ENCODE data around the gene COL4A1.

Gene COL4A1

DNA sequence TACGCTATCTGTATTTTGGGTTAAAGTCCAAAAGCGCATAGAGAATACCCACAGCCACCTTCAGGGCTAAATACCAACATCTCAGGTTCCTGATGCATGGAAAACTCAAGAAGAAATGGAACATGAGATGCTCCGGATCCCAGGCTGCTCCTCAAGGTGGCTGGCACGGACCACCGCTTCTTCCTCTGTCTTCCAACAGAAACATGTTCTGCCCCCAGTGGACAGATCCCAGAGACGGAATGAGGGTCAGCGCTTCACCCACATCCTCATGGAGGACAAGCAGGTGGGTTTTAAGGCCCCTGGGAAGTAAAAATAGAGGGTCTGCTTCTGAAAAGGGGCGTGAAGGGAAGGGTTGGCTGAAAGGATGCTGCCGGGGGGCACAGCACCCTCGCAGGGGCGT is 17.3 kb downstream of the COL4A1 start:
- TF ChIP-seq CREB1 (IDR thresholded peaks at IDR 0.05; ENCODE audit: low read depth) (no peak), RAD21 (IDR thresholded peaks at IDR 0.05; ENCODE audit: low read depth) (no peak), CEBPB (IDR thresholded peaks at IDR 0.05) (no peak), EGR1 (IDR thresholded peaks at IDR 0.05) (no peak), EP300 (IDR thresholded peaks at IDR 0.05; ENCODE audit: borderline replicate concordance) (no peak), YY1 (IDR thresholded peaks at IDR 0.05; ENCODE audit: low read depth) (no peak), FOXM1 (IDR thresholded peaks at IDR 0.05; ENCODE audit: borderline replicate concordance, low read depth) (no peak), TAF1 (IDR thresholded peaks at IDR 0.05; ENCODE audit: low read depth) (no peak), TCF12 (IDR thresholded peaks at IDR 0.05; ENCODE audit: low read depth) (no peak), TEAD4 (IDR thresholded peaks at IDR 0.05) (no peak), ZBTB7A (IDR thresholded peaks at IDR 0.05; ENCODE audit: low read depth) (no peak), NFIC (IDR thresholded peaks at IDR 0.05) (no peak)
- TF ChIP-seq, protein P1, sequence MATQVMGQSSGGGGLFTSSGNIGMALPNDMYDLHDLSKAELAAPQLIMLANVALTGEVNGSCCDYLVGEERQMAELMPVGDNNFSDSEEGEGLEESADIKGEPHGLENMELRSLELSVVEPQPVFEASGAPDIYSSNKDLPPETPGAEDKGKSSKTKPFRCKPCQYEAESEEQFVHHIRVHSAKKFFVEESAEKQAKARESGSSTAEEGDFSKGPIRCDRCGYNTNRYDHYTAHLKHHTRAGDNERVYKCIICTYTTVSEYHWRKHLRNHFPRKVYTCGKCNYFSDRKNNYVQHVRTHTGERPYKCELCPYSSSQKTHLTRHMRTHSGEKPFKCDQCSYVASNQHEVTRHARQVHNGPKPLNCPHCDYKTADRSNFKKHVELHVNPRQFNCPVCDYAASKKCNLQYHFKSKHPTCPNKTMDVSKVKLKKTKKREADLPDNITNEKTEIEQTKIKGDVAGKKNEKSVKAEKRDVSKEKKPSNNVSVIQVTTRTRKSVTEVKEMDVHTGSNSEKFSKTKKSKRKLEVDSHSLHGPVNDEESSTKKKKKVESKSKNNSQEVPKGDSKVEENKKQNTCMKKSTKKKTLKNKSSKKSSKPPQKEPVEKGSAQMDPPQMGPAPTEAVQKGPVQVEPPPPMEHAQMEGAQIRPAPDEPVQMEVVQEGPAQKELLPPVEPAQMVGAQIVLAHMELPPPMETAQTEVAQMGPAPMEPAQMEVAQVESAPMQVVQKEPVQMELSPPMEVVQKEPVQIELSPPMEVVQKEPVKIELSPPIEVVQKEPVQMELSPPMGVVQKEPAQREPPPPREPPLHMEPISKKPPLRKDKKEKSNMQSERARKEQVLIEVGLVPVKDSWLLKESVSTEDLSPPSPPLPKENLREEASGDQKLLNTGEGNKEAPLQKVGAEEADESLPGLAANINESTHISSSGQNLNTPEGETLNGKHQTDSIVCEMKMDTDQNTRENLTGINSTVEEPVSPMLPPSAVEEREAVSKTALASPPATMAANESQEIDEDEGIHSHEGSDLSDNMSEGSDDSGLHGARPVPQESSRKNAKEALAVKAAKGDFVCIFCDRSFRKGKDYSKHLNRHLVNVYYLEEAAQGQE (IDR thresholded peaks at IDR 0.05; ENCODE audit: low read depth), result no peak
- TF ChIP-seq, protein P2, sequence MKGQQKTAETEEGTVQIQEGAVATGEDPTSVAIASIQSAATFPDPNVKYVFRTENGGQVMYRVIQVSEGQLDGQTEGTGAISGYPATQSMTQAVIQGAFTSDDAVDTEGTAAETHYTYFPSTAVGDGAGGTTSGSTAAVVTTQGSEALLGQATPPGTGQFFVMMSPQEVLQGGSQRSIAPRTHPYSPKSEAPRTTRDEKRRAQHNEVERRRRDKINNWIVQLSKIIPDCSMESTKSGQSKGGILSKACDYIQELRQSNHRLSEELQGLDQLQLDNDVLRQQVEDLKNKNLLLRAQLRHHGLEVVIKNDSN (IDR thresholded peaks at IDR 0.05), result no peak
- TF ChIP-seq, protein P3, sequence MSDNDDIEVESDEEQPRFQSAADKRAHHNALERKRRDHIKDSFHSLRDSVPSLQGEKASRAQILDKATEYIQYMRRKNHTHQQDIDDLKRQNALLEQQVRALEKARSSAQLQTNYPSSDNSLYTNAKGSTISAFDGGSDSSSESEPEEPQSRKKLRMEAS (IDR thresholded peaks at IDR 0.05), result no peak

DNA sequence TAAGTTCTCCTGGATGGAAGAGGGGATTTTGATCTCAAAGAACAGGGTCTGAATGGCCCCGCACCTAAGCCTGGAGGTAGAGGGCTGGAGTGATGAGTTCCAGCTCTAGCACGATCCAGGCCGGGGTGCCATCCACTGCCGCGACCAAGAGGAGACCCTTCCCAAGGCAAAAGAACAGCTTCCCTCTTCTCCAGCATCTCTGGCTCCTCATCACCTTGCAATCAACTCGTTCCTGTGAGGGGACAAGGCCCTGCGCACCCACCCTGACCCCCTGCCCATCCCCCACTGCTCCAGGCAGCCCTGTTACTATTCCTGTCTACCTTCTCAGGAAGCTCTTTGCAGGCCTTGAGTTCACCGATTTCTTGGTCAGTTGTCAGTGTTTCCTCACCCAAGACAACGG is 17.8 kb downstream of the COL4A1 start:
- TF ChIP-seq, protein P1 (IDR thresholded peaks at IDR 0.05; ENCODE audit: low read depth), result no peak
- TF ChIP-seq, protein P3 (IDR thresholded peaks at IDR 0.05), result no peak
- TF ChIP-seq, protein P2 (IDR thresholded peaks at IDR 0.05), result no peak
- TF ChIP-seq RAD21 (IDR thresholded peaks at IDR 0.05; ENCODE audit: low read depth) (no peak), TAF1 (IDR thresholded peaks at IDR 0.05; ENCODE audit: low read depth) (no peak), CEBPB (IDR thresholded peaks at IDR 0.05) (no peak), TEAD4 (IDR thresholded peaks at IDR 0.05) (no peak), TCF12 (IDR thresholded peaks at IDR 0.05; ENCODE audit: low read depth) (no peak), CREB1 (IDR thresholded peaks at IDR 0.05; ENCODE audit: low read depth) (no peak)

DNA sequence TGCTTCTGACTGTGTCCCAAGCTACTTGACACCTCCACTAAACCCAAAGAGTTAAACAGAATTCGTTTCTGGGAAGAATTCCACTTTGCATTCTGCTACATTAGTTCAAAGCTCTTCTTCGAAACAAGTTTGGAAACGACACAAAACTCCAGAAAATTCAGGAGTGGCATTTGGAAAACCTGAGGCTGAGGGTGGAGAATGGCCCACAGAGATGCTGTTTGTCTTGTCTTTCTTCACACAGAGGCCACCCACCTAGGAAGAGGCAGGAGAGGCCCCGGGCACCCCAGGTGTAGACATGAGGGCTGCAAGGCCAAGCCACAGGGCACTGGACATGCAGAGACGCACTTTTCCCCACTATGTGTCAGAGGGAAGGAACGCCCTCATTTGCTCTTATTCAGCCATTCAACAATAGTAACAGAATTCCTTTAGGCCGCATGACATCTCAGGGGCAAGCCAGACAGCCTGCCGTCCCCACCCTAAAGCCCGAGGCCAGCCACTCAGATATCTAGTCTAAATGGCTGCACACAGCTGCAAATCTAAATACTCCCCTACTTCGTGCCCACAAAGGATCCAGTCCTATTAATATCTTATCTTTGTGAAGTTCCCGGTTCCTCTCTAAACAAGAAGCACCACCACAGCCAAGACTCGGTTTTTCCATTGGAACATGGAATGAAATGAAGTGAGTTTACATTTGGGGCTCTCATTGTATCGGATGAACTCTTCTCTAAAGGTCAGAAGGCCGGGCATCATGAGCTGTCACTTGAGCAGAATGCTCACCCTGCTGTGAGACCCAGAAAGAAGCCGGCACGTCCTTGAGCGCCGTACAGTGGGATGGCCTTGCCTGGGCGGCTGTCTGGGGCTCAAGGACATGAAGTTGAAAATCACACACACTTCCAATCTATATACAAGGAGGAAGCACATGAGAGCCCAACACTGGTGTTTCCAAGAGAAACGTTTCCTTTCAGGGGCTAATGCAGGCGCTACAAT is 19.8 kb downstream of the COL4A1 start:
- no peak for TF ChIP-seq ZBTB7A (IDR thresholded peaks at IDR 0.05; ENCODE audit: low read depth)
- TF ChIP-seq RAD21 (IDR thresholded peaks at IDR 0.05; ENCODE audit: low read depth), result no peak
- no peak for TF ChIP-seq FOXM1 (IDR thresholded peaks at IDR 0.05; ENCODE audit: borderline replicate concordance, low read depth)
- TF ChIP-seq NFIC (IDR thresholded peaks at IDR 0.05), result no peak
- no peak for TF ChIP-seq TCF12 (IDR thresholded peaks at IDR 0.05; ENCODE audit: low read depth)
- TF ChIP-seq, protein P2 (IDR thresholded peaks at IDR 0.05), result no peak
- TF ChIP-seq YY1 (IDR thresholded peaks at IDR 0.05; ENCODE audit: low read depth), result no peak
- no peak for TF ChIP-seq EP300 (IDR thresholded peaks at IDR 0.05; ENCODE audit: borderline replicate concordance)
- TF ChIP-seq CEBPB (IDR thresholded peaks at IDR 0.05), result no peak
- TF ChIP-seq TAF1 (IDR thresholded peaks at IDR 0.05; ENCODE audit: low read depth), result no peak
- no peak for TF ChIP-seq TEAD4 (IDR thresholded peaks at IDR 0.05)
- TF ChIP-seq, protein P1 (IDR thresholded peaks at IDR 0.05; ENCODE audit: low read depth), result no peak

Measured in Ishikawa (cell line).